Uterus (tissue), 4 donors: ENCODE data around the gene F10. TPM values are rescaled to one million over a fixed set of nuclear protein-coding genes. Genes with fewer than 3 reads are reported as not detected.
"Not testable (repeated sequence)": the region's sequence is repeated elsewhere in the genome, so short reads cannot be mapped to it uniquely, and the experiment has no call there.

ENCODE experiments used
- DNase-seq, 2 donors: peaks; one replicate each; pipeline ENCODE4 v3.0.0-alpha.2; 2019 to 2020
- H3K27ac ChIP-seq, 2 donors: fragments of 200-600 bp; sonication (generic); 1 replicate in 1 of 2; 2 replicates in 1 of 2; pipeline ENCODE4 v1.5.1; 2016 to 2018
- H3K27me3 ChIP-seq, 2 donors: fragments of 200-600 bp; sonication (generic); one replicate each; pipeline ENCODE4 v1.5.1; 2018 to 2019; ENCODE audit warnings: control low read depth in 1 of 2
- H3K36me3 ChIP-seq, 2 donors: fragments of 200-600 bp; sonication (generic); one replicate each; pipeline ENCODE4 v1.5.1; 2019; ENCODE audit warnings: control low read depth in 1 of 2
- H3K4me1 ChIP-seq, 2 donors: fragments of 200-600 bp; sonication (generic); one replicate each; pipeline ENCODE4 v1.5.1; 2018 to 2019; ENCODE audit warnings: control low read depth in 1 of 2
- H3K4me3 ChIP-seq, 2 donors: fragments of 200-600 bp; sonication (generic); 1 replicate in 1 of 2; 2 replicates in 1 of 2; pipeline ENCODE4 v1.5.1; 2018 to 2019; ENCODE audit warnings: mild to moderate bottlenecking in 1 of 2
- H3K9me3 ChIP-seq, 2 donors: fragments of 200-600 bp; sonication (generic); one replicate each; pipeline ENCODE4 v1.5.1; 2019; ENCODE audit warnings: control low read depth in 1 of 2
- CTCF ChIP-seq, 4 experiments: fragments of 200-600 bp in 2 of 4; fragments of 450-650 bp in 2 of 4; sonication (generic) in 2 of 4; IDR thresholded peaks; one replicate each; pipeline ENCODE4 v1.5.1; 2016 to 2019; ENCODE audit warnings: antibody characterized with exemption in 4 of 4, mild to moderate bottlenecking in 2 of 4, moderate library complexity in 1 of 4
- POLR2A ChIP-seq, 2 donors: fragments of 450-650 bp; IDR thresholded peaks; one replicate each; pipeline ENCODE4 v1.6.1; 2016; ENCODE audit warnings: antibody characterized with exemption in 2 of 2, mild to moderate bottlenecking in 1 of 2, moderate library complexity in 1 of 2
- intact Hi-C: fragments of 100-400 bp; cut with DNase I; formaldehyde crosslinking; loops from one replicate; pipeline ENCODE4 v1.15.1; 2023; ENCODE audit warnings: low total_unique reads
- total RNA-seq, 4 donors: library from RNA; depleted of rRNA in 3 of 4; stranded (reverse); fragments of >200 nt in 3 of 4; gene quantifications; one replicate each; pipeline versions ENCODE4 v1.1.0 to v1.2.4, GENCODE V29; 2014 to 2023
- donor health status: DM: yes; HTN: yes; CAD: no.

Gene F10
- total RNA-seq, 4 donors from 2014 or later: 6.8 to 56.8 (median 12.1) TPM

- no peak for TF ChIP-seq POLR2A (IDR thresholded peaks at IDR 0.05)
- TF ChIP-seq CTCF (IDR thresholded peaks at IDR 0.05): no peak
- DNase-seq: no peak
Measured at GRCh38 chr13:113110048-113110851, 12.3 kb upstream of the F10 start.

GRCh38 chr13:113110852-113111315 lies 11.7 kb upstream of the F10 start:
- TF ChIP-seq CTCF (IDR thresholded peaks at IDR 0.05) (no peak), POLR2A (IDR thresholded peaks at IDR 0.05) (no peak)
- DNase-seq: no peak
- Histone ChIP-seq H3K36me3 (no peaks in the 10 kb centered on the region), H3K4me3 (peak overlapping the region in 1 of 2 donors; percentile 7), H3K27ac (no peak overlapping the region), H3K4me1 (peaks cover 0 to 11% of the 10 kb centered on the region in 2 donors), H3K27me3 (peaks cover 0 to 8% of the 10 kb centered on the region in 2 donors), H3K9me3 (no peaks in the 10 kb centered on the region)
- intact Hi-C loops: no loop called here

More at GRCh38 chr13:113110048-113110851, 12.3 kb upstream of the F10 start:
- Histone ChIP-seq H3K27me3 (peaks cover 0 to 8% of the 10 kb centered on the region in 2 donors), H3K27ac (no peak overlapping the region), H3K9me3 (no peaks in the 10 kb centered on the region), H3K36me3 (no peaks in the 10 kb centered on the region), H3K4me1 (peaks cover 0 to 11% of the 10 kb centered on the region in 2 donors), H3K4me3 (peak overlapping the region in 1 of 2 donors; percentile 7)
- intact Hi-C loops: no loop called here

- intact Hi-C loops, DNase-seq: not testable (repeated sequence)
Measured at GRCh38 chr13:113111821-113112220, 10.8 kb upstream of the F10 start.

GRCh38 chr13:113112475-113112874 lies 10.1 kb upstream of the F10 start:
- H3K9me3 ChIP-seq, H3K36me3 ChIP-seq, H3K27me3 ChIP-seq, H3K4me3 ChIP-seq, H3K27ac ChIP-seq, DNase-seq, intact Hi-C loops: not testable (repeated sequence)
- peaks cover 0 to 11% of the 10 kb centered on the region in 2 donors for H3K4me1 ChIP-seq

More at GRCh38 chr13:113111821-113112220, 10.8 kb upstream of the F10 start:
- H3K36me3 ChIP-seq, H3K27ac ChIP-seq, H3K4me3 ChIP-seq, H3K27me3 ChIP-seq, H3K9me3 ChIP-seq: not testable (repeated sequence)
- peaks cover 0 to 11% of the 10 kb centered on the region in 2 donors for H3K4me1 ChIP-seq

- no peaks in the 10 kb centered on the region for H3K9me3 ChIP-seq
- TF ChIP-seq CTCF (IDR thresholded peaks at IDR 0.05) (no peak), POLR2A (IDR thresholded peaks at IDR 0.05) (no peak)
- no peak overlapping the region for H3K4me3 ChIP-seq
- peaks cover 0 to 8% of the 10 kb centered on the region in 2 donors for H3K27me3 ChIP-seq
- H3K27ac ChIP-seq: no peak overlapping the region
- no peaks in the 10 kb centered on the region for H3K36me3 ChIP-seq
- peaks cover 0 to 11% of the 10 kb centered on the region in 2 donors for H3K4me1 ChIP-seq
- DNase-seq: peak; percentile 1 to 4
- intact Hi-C loops: no loop called here
Measured at GRCh38 chr13:113112893-113113845, 9.4 kb upstream of the F10 start.
